Measurements from ENCODE around the gene CYP27B1. TPM values are rescaled to one million over a fixed set of nuclear protein-coding genes. Genes with fewer than 3 reads are reported as not detected.

The CYP27B1 gene
- total and polyA plus RNA-seq, 2 experiments from 2014 or later, result 1.1 to 2.7 TPM

GRCh38 chr12:57715786-57716185 lies 51.1 kb downstream of the CYP27B1 start:
- DNase-seq (ENCODE audit: low spot score) (no peak), ATAC-seq (no peak)
- H3K4me2 ChIP-seq, result no peak overlapping the region
- no peaks in the 10 kb centered on the region for H3K9me2 ChIP-seq (ENCODE audit: insufficient read depth)
- no peak overlapping the region for H3K4me3 ChIP-seq
- Mint-ChIP-seq H3K27ac (no peak overlapping the region), H3K27me3 (ENCODE audit: insufficient read depth, low read depth, poor library complexity) (peaks cover 3% of the 10 kb centered on the region), H3K4me3 (no peak overlapping the region), H3K9me3 (no peaks in the 10 kb centered on the region), H3K36me3 (ENCODE audit: low read depth) (peaks cover 19% of the 10 kb centered on the region), H3K4me1 (no peaks in the 10 kb centered on the region; the same call in 2 of the 3 replicates)
- H3K4me1 ChIP-seq (ENCODE audit: insufficient read depth), result no peaks in the 10 kb centered on the region
- no peaks in the 10 kb centered on the region for H3K79me2 ChIP-seq (replicated peaks; ENCODE audit: insufficient read depth)
- H3F3A ChIP-seq (replicated peaks; ENCODE audit: low read depth), result no peaks in the 10 kb centered on the region
- no peak for TF ChIP-seq JUNB (IDR thresholded peaks at IDR 0.05; ENCODE audit: unreplicated experiment)
- TF ChIP-seq REST (IDR thresholded peaks at IDR 0.05; ENCODE audit: unreplicated experiment), result no peak
- TF ChIP-seq CREB1 (CRISPR knock-in tag; IDR thresholded peaks at IDR 0.05; ENCODE audit: low read depth), result no peak
- no peak for TF ChIP-seq ZNF114 (CRISPR knock-in tag; IDR thresholded peaks at IDR 0.05)
- TF ChIP-seq POLR2AphosphoS5 (IDR thresholded peaks at IDR 0.05; ENCODE audit: low read depth), result no peak
- no peak for TF ChIP-seq ETS1 (IDR thresholded peaks at IDR 0.05)
- no peak for TF ChIP-seq ZNF331 (CRISPR knock-in tag; IDR thresholded peaks at IDR 0.05; ENCODE audit: low read depth)
- no peak for TF ChIP-seq STAT1 (IDR thresholded peaks at IDR 0.05; ENCODE audit: unreplicated experiment)
- no peak for TF ChIP-seq CTCF (conservative IDR thresholded peaks at IDR 0.05; ENCODE audit: low read depth in 2 of 2)
- no peak for TF ChIP-seq ZNF462 (CRISPR knock-in tag; IDR thresholded peaks at IDR 0.05)
- TF ChIP-seq EZH2 (IDR thresholded peaks at IDR 0.05; ENCODE audit: low read depth, unreplicated experiment), result no peak
- no peak for TF ChIP-seq NANOG (IDR thresholded peaks at IDR 0.05; ENCODE audit: borderline replicate concordance)
- TF ChIP-seq EZH2phosphoT487 (IDR thresholded peaks at IDR 0.05; ENCODE audit: unreplicated experiment), result no peak
- no peak overlapping the region for H3K27ac ChIP-seq (ENCODE audit: low read depth)
- no peaks in the 10 kb centered on the region for H3K27me3 ChIP-seq (ENCODE audit: insufficient read depth)
- H3K36me3 ChIP-seq (ENCODE audit: insufficient read depth), result peaks cover 6% of the 10 kb centered on the region; the same call in 1 of the 2 replicates
- H2AFZ ChIP-seq, result no peak overlapping the region
- H4K20me1 ChIP-seq (replicated peaks; ENCODE audit: insufficient read depth), result no peaks in the 10 kb centered on the region
